HG03025 (cell line): ENCODE data around the gene TAL1.

ENCODE experiments used
- ATAC-seq: cut with Tn5 transposase; IDR thresholded peaks from one replicate; pipeline ENCODE4 v1.9.1; 2021; ENCODE audit warnings: mild to moderate bottlenecking, moderate library complexity; ENCODE audit not compliant: unreplicated experiment, low FRiP score

The TAL1 gene

GRCh38 chr1:47189844-47190508, 42.0 kb downstream of the TAL1 start, which contains the start of gene PDZK1IP1:
Gene PDZK1IP1 (minus strand): TSS chr1:47190036. CDS start chr1:47189932, 104 bp downstream.
- no peak for ATAC-seq

DNA sequence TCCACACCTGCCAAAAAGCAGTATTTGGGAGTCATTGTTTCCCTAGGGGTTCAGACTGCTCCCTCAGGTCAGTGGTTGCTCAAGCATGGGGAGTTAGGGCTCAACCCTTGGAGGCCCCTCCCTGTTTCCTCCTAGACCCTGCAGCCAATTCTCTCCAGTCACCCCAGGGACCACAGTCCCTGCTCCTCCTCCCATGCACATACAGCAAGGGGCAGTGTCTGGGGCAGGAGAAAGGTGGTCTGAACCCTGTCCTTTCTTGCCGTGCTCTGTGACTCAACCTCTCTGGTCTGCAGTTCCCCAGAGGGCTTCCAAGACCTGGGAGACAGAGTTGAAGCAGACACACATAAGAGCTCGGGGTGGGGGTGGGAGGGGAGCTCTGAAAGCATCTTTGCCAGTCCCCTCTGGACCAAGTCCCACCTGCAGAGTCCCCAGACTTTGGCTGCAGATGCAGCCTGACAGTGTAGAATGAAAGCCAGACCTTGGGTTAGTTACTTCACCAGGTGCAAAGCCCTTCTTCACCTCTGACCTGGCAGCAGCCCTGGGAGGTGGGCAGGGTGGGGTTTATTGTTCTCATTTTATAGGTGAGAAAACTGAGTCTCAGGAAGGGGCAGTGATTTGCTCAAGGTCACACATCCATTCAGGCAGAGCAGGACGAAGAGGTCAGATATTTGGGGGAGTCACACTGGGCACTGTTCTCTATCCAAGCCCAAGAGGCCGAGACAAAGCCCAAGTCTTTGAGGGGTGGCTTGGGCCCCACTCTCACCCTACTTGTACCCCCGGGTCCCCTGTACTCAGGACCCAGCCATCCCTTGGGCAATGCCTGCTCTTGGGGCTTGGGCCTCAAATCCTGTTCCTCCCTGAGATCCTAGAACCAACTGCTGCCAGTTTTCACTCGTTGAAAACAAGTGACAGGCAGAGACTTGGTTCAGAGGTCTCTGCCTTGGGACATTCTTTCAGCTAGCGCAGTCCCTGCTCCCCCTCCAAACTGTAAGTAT, 42.9 kb downstream of the TAL1 start:
- ATAC-seq: no peak

- ATAC-seq: no peak
Observed at GRCh38 chr1:47187926-47188250, 44.1 kb downstream of the TAL1 start.

GRCh38 chr1:47187231-47187925, 44.6 kb downstream of the TAL1 start:
- no peak for ATAC-seq

DNA sequence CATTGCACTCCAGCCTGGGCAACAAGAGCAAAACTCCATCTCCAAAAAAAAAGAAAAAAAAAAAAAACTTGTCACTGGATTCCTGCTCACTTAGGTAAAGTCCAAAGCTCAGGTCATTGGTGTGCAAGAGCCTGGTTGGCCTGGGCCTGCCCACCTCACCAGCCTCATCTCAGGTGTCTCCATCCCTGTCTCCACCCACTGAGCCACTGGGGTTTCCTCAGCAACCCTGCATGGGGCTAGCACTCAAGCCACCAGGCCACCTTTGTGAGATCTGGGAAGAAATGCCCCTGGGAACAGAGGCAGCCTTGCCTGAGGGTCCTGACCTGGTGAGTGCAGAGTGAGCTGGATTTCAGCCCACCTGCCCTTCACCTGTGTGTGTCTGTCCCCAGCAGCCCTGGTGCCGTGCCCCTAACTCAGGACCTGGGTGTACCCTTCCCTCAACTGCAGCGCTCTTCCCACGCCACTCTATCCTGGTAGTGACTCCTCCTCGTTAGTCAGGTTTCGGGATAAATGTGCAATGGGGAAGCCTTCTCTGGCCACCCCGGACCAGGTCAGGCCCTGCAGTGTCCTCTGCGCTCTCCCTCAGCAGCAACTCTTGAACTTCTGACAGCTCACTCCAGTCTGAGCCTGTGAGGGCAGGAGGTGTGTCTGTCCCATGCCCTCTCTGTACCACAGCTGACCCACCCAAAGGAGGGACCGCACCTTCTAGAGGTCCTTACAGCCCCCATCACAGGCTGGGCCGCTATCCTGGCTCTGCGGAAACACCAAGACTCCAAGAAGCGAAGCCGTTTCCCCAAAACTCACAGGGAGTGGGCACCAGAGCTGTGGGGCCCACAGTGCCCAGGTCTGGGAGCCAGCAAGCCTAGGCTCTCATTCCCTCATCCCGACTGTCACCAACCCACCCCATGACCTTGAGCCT, 45.5 kb downstream of the TAL1 start:
- no peak for ATAC-seq

DNA sequence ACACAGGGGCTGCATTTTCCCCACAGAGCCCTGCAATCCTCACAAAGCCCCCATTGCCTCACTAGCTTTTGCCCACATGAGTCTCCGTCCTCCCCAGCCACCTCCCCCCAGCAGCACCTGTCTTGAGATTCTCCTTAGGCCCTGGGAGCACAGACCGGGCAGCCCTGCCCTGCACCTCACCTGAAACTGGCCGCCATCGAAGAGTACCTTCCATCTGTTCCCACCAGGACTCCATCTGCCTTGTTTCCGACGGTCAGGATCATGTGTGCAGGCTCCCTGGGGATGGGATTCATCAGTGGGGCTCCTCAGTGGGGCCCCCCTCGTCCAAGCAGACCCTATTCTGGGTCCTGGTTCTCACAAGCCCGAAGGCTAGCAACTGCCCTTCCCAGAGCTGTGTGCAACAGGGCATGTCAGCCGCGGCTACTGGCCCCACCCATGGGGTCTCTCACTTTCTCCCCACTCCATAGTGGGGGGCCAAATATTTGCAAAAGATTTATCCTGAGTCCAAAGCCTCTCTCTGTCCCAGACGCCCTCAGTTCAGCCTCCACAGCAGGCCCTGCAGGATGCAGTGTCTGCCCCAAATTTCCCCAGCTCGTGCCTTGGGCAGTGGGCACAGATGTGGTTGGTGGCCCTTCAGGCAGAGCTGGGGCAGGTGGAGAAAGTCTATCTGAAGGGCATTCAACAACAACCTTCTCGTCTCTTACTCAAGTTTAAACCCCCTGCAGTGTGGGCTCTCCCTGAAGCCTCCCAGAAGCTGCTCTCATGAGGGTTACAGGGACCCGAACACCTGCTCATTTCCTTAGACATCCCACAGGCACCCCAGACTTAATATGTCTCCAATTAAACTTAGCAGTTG, 47.0 kb downstream of the TAL1 start:
- no peak for ATAC-seq

GRCh38 chr1:47184090-47184821, 47.8 kb downstream of the TAL1 start:
- ATAC-seq: no peak

GRCh38 chr1:47183308-47184089, 48.5 kb downstream of the TAL1 start:
- no peak for ATAC-seq

- no peak for ATAC-seq
Observed at GRCh38 chr1:47182676-47183235, 49.3 kb downstream of the TAL1 start.

DNA sequence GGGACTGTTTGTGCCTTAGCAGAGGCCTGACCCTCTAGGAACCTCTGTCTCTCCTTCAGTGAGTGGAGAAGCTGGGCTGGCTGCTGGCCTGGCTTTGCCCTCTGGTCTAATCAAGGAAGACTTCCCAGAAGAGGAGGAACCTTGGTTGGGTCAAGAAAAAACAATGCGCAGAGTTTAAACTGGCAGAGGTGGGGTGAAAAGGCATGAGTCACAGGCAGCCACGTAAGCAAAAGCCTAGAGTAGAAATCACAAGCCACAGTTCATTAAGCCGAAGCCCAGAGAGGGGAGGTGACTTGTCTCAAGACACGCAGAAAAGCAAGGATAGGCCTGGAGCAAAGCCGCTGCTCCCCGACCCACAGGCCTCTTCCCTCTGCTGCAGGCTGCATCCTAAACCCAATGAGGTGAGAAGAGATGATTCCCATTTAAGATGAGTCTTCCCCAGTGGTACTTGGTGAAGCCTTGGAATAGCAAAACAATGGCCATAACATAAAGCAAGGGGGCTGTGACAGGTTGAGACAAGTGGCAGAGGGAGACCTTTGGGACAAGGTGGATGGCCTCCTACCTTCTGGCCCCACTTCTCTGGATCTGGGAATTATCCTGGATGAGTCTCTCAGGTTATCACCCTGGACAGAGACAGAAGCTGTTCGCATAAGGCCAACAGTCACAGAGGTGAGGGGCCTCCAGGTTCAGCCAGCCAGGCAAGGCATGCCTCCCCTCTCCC, 49.9 kb downstream of the TAL1 start:
- ATAC-seq: no peak

DNA sequence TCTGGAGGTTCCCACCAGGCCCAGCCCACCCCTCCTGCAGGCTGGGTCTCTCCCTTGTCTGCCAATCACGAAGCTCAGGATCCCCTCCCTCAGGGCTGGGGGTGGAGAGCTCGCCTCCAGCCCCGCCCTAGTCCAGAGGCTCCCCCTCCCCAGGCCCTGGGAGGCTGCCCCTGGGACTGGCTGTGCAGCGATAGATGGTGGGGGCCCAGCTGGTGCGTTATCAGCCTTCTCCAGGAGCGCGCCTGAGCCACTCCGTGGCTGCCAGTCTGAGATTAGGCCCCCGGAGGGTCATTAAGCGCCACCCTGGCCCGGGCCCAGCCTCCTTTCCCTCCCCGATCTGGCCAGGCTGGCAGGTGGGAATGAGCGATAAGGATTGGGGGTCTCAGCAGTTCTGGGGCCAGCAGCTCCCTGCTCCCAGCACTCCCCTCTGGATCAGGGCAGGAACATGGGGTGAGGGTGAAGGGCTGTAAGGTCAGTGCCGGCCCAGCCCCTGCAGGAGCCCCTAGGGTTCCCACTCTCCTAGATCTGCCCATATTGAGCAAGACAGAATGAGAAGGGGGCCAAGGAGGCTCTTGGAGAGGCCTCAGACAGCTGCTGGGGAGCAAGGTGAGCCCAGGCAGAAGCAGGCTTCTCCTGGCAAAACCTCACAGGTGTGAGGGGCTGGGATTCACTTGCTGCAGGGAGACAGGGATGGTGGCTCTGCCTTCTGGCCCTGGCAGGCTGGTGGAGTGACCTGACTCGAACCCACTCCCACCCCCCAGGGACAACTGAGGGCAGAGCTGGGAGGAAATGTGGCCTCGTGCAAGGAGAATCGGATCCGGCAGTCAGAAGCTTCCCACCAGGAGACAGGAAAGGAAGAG, 50.7 kb downstream of the TAL1 start:
- no peak for ATAC-seq

DNA sequence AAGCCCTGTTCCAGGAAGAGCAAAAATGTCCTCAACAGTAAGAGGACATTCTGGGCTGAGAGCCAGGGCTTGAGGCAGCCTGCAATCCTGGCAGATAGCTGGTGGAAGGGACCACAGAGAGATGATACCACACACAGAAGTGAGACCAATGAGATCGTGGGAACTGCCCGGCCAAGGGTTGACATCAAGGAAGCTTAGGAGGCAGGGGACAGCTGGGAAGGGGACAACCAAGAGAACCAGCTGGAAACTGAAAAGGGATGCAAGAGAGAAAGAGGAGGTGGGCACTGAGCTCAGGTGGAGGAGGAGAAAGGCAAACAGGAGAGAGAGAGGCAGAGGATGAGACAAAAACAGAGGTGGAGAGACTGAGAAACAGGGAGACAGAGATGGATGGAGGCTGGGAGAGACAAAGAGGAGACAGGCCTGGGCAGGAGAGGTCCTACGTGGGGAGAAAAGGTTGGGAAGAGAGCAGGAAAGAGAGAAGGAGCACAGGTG, 51.4 kb downstream of the TAL1 start:
- no peak for ATAC-seq

GRCh38 chr1:47179988-47180563, 51.9 kb downstream of the TAL1 start:
- no peak for ATAC-seq

DNA sequence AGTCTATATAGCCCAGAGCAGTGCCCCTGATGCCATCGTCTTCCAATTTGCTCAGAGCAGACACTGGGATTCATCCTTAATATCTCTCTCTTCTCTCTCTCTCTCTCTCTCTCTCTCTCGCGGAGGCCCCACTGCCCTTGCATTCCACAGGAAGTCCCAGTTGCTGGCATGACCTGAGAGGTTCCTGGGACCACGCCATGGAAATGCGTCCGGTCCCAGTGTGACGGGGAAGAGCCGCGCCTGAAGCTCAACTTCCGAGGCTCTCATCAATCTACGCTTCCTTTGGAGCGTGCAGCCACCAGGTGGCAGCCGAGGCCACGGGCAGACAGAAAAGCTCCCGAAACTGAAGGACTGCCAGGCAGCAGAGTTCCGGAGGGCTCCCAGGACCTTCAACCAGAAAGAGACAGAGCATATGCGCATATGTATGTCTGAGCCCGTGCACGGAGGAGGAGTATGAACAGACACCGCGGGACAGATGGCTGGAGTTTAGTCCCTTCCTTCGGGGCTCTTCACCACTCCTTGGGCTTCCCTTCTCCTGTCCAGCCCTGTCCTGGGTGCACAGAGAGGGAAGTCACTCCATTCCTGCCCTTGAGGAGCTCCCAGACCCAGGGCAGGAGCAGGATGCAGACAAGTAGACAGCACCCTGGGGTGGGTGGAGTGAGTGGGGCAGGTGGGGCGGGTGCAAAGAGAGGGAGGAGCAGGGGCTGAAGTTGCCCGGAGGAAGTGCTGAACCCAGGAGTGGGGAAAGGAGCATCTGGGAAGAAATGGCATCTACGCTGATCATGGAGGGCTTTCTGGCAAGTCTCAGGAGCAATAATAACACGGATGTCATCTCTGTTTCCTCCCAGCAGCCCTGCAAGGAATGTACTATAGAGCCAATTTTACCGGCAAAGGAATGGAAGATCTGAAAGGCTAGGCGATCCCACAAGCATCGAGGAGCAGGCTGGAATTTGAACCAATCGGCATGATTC, 52.7 kb downstream of the TAL1 start:
- peak; percentile 80 for ATAC-seq
